Stimulated activated CD4-positive, alpha-beta T cell treated with anti-CD3 and anti-CD28 coated beads, Interleukin-15, amount 100 ng/mL, for 24 hours (primary cell): ENCODE data around the gene PTPN11.
"Not testable (repeated sequence)": the region's sequence is repeated elsewhere in the genome, so short reads cannot be mapped to it uniquely, and the experiment has no call there.

Experiments used
- DNase-seq: peaks from one replicate; pipeline ENCODE4 v3.0.0-alpha.2; 2020

PTPN11 gene

GRCh38 chr12:112518365-112518735, 99.6 kb downstream of the PTPN11 start:
- DNase-seq: no peak

GRCh38 chr12:112519841-112520340, 101.1 kb downstream of the PTPN11 start:
- DNase-seq: not testable (repeated sequence)

GRCh38 chr12:112523856-112524255, 105.1 kb downstream of the PTPN11 start:
- no peak for DNase-seq

GRCh38 chr12:112524269-112524668, 105.5 kb downstream of the PTPN11 start:
- DNase-seq: no peak

- no peak for DNase-seq
Measured at GRCh38 chr12:112524676-112525425, 106.1 kb downstream of the PTPN11 start.

GRCh38 chr12:112525426-112525809, 106.7 kb downstream of the PTPN11 start:
- DNase-seq: no peak

- no peak for DNase-seq
Measured at GRCh38 chr12:112527082-112527481, 108.3 kb downstream of the PTPN11 start.

GRCh38 chr12:112527501-112527900, 108.8 kb downstream of the PTPN11 start:
- DNase-seq: no peak

GRCh38 chr12:112528521-112528920, 109.8 kb downstream of the PTPN11 start:
- no peak for DNase-seq

GRCh38 chr12:112530941-112531340, 112.2 kb downstream of the PTPN11 start:
- no peak for DNase-seq

- DNase-seq: no peak
Measured at GRCh38 chr12:112532106-112532505, 113.4 kb downstream of the PTPN11 start.

- DNase-seq: no peak
Measured at GRCh38 chr12:112533528-112533927, 114.8 kb downstream of the PTPN11 start.

- no peak for DNase-seq
Measured at GRCh38 chr12:112535017-112535416, 116.3 kb downstream of the PTPN11 start.

GRCh38 chr12:112535637-112536366, 117.1 kb downstream of the PTPN11 start:
- no peak for DNase-seq

- no peak for DNase-seq
Measured at GRCh38 chr12:112536367-112536730, 117.6 kb downstream of the PTPN11 start.

GRCh38 chr12:112537710-112538396, 119.1 kb downstream of the PTPN11 start:
- DNase-seq: no peak

GRCh38 chr12:112538740-112539139, 120.0 kb downstream of the PTPN11 start:
- no peak for DNase-seq

GRCh38 chr12:112539221-112539620, 120.5 kb downstream of the PTPN11 start:
- DNase-seq: no peak

GRCh38 chr12:112540021-112540420, 121.3 kb downstream of the PTPN11 start:
- DNase-seq: no peak

- no peak for DNase-seq
Measured at GRCh38 chr12:112543751-112544150, 125.0 kb downstream of the PTPN11 start.

GRCh38 chr12:112546339-112546738, 127.6 kb downstream of the PTPN11 start:
- DNase-seq: no peak

GRCh38 chr12:112546996-112547395, 128.2 kb downstream of the PTPN11 start:
- DNase-seq: no peak

GRCh38 chr12:112549031-112549430, 130.3 kb downstream of the PTPN11 start:
- no peak for DNase-seq

GRCh38 chr12:112551681-112552080, 132.9 kb downstream of the PTPN11 start:
- DNase-seq: no peak
